Effector memory CD4-positive, alpha-beta T cell (primary cell): ENCODE measurements around the gene KCNV2.

Experiments used
- DNase-seq, 3 donors: peaks; one replicate each; pipeline ENCODE4 v3.0.0-alpha.2; 2020
- H3K27ac ChIP-seq: 2 replicates; pipeline ENCODE4 v1.7.0; 2013; ENCODE audit warnings: mild to moderate bottlenecking, low read length, moderate library complexity; ENCODE audit not compliant: insufficient read depth, poor library complexity, severe bottlenecking
- H3K27me3 ChIP-seq: replicated peaks from 2 replicates; pipeline ENCODE4 v1.7.0; 2013; ENCODE audit warnings: mild to moderate bottlenecking, low read length; ENCODE audit not compliant: insufficient read depth, control insufficient read depth, poor library complexity, severe bottlenecking
- H3K36me3 ChIP-seq: 2 replicates; pipeline ENCODE4 v1.7.0; 2013; ENCODE audit warnings: mild to moderate bottlenecking, low read length, moderate library complexity; ENCODE audit not compliant: control insufficient read depth, insufficient read depth
- H3K4me1 ChIP-seq: 2 replicates; pipeline ENCODE4 v1.7.0; 2013; ENCODE audit warnings: low read length, mild to moderate bottlenecking; ENCODE audit not compliant: control insufficient read depth, insufficient read depth, poor library complexity, severe bottlenecking
- H3K4me3 ChIP-seq: 2 replicates; pipeline ENCODE4 v1.7.0; 2013; ENCODE audit warnings: low read length, low read depth, mild to moderate bottlenecking; ENCODE audit not compliant: insufficient read depth, poor library complexity, severe bottlenecking
- H3K9me3 ChIP-seq: 2 replicates; pipeline ENCODE4 v1.7.0; 2013; ENCODE audit warnings: mild to moderate bottlenecking, low read length, moderate library complexity; ENCODE audit not compliant: control insufficient read depth

KCNV2 gene

DNA sequence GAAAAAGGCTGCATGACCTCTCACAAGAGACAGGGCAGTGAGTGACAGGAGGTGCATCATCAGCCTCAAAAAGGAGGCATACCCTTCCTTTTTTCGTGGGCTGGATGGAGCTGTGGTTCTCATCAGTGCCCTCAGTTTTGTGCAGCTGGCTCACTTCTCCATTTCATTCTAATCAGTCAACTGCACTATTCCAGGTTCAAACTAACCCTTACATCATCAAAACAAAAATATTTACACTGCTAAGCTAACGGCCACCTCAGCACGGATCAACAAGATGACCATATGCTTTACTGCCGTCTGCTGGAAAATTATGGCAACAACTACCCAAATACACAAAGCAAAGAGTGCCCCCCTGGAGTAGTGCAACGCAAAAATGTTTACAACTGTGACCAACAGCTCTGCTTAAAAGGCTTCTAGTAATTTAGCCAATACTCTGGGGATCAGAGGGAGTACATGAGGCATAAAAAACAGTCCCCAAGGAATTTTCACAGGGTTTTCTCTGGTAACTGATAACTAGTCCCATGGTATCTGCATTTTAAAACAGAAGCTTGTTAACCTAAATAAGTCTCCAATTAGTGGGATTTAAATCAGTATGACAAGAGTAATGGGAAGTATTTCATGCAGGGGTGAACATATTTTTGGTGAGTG, 10.8 kb downstream of the KCNV2 start:
- no peak for DNase-seq
- H3K36me3 ChIP-seq: no peaks in the 10 kb centered on the region

DNA sequence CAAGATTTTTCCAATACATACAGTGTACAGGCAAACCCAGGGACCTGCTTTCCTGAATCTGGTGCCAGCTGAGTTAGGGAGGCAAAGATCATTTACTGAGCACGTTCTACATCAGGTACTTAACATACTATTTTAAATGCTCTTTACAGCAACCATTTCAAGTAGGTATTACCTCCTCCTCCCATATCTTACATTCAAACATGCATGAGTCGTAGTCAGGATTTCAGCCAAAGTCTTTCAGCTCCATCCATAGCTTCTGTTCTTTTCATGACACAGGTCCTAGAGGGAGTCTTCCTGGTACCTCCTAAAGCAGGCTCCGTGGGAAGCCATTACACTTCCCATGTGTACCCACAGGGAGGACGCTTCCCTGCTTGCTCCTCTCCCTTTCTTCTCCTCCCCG, 11.7 kb downstream of the KCNV2 start:
- no peak overlapping the region for H3K27ac ChIP-seq
- no peaks in the 10 kb centered on the region for H3K27me3 ChIP-seq
- H3K4me1 ChIP-seq: no peaks in the 10 kb centered on the region
- H3K9me3 ChIP-seq: no peaks in the 10 kb centered on the region
- H3K4me3 ChIP-seq: no peak overlapping the region
- no peak for DNase-seq
- no peaks in the 10 kb centered on the region for H3K36me3 ChIP-seq

More for the DNA sequence above, 10.8 kb downstream of the KCNV2 start:
- Histone ChIP-seq H3K9me3 (no peaks in the 10 kb centered on the region), H3K4me3 (no peak overlapping the region), H3K27me3 (no peaks in the 10 kb centered on the region), H3K27ac (no peak overlapping the region), H3K4me1 (no peaks in the 10 kb centered on the region)

DNA sequence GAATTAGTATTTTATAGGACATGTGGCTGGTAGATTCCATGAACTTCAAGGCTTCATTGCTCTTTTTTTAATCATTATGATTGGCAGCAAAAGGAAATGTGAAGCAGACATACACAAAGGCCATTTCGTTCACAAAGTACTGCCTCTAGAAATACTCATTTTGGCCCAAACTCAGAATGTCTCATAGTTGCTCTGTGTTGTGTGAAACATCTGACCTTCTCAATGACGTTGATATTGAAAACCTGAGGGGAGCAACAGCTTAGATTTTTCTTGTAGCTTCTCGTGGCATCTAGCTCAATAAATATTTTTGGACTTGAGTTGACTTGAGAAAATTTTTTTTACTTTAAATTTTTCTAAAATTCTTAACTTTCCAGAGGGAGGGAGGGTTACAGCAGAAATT, 12.4 kb downstream of the KCNV2 start:
- H3K9me3 ChIP-seq: no peaks in the 10 kb centered on the region
- no peaks in the 10 kb centered on the region for H3K27me3 ChIP-seq
- H3K4me1 ChIP-seq: no peaks in the 10 kb centered on the region

DNA sequence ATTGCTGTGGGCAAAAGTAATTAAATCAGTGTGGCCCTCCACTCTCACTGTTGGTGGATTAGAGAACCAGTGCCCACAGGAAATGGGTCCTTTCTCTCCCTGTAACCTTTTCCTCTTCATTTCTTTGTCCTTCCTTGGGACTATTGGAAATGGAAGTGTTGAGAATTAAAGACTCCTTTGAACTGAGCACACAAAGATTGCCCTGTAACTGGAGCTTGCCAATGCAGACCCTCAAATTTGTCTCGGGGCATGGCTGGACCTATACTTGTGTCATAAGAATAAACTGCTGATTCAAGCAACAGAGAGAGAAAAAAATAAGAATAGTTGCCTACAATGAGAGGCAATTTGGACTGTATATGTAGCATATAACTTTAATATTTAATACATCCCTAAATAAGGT, 13.7 kb downstream of the KCNV2 start:
- no peak for DNase-seq
- H3K27me3 ChIP-seq: no peaks in the 10 kb centered on the region

More for the DNA sequence above, 12.4 kb downstream of the KCNV2 start:
- Histone ChIP-seq H3K4me3 (no peak overlapping the region), H3K27ac (no peak overlapping the region), H3K36me3 (no peaks in the 10 kb centered on the region)
- no peak for DNase-seq

DNA sequence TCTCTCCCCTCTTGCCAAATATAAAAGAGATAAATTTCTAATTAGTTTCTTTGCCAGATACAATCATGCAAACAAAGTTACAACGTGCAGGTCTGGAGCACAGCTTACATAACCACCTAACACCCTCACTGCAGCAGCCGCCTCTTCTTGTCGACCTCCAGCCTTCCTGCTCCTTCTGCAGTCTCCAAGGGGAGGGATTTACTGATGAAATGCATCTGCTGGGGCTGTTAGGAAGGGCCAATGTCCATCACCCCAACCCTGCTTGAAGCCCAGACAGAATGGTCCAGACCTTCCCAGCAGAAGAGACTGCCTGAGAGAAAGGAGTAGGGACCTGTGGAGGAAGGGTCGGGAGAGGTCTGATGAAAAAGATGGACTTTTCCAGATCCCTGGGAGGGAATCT, 15.2 kb downstream of the KCNV2 start:
- Histone ChIP-seq H3K36me3 (no peaks in the 10 kb centered on the region), H3K4me1 (no peaks in the 10 kb centered on the region), H3K27ac (no peak overlapping the region), H3K4me3 (no peak overlapping the region), H3K9me3 (no peaks in the 10 kb centered on the region), H3K27me3 (no peaks in the 10 kb centered on the region)
- no peak for DNase-seq

More for the DNA sequence above, 13.7 kb downstream of the KCNV2 start:
- Histone ChIP-seq H3K9me3 (no peaks in the 10 kb centered on the region), H3K4me3 (no peak overlapping the region), H3K4me1 (no peaks in the 10 kb centered on the region), H3K27ac (no peak overlapping the region), H3K36me3 (no peaks in the 10 kb centered on the region)

DNA sequence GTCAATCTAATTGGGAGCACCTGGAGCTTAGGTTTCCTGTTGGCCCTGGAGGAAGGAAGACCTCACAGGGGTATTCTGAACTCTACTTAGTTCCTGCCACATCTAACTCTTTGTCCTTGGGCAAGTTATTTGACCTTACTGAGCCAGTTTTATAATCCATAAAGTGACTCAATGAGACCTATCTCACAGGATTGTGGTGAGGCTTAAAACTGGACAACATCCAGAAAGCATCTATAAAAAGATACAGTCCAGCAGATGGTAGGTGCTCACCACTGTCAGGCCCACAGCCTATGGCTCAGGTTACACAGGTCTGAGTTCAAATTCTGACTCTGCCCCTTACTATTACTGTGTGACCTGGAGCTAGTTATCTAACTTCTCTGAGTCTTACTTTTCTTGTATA, 23.3 kb downstream of the KCNV2 start:
- DNase-seq: no peak
- Histone ChIP-seq H3K4me3 (no peak overlapping the region), H3K36me3 (no peaks in the 10 kb centered on the region), H3K27ac (no peak overlapping the region), H3K27me3 (no peaks in the 10 kb centered on the region), H3K4me1 (no peaks in the 10 kb centered on the region), H3K9me3 (no peaks in the 10 kb centered on the region)

DNA sequence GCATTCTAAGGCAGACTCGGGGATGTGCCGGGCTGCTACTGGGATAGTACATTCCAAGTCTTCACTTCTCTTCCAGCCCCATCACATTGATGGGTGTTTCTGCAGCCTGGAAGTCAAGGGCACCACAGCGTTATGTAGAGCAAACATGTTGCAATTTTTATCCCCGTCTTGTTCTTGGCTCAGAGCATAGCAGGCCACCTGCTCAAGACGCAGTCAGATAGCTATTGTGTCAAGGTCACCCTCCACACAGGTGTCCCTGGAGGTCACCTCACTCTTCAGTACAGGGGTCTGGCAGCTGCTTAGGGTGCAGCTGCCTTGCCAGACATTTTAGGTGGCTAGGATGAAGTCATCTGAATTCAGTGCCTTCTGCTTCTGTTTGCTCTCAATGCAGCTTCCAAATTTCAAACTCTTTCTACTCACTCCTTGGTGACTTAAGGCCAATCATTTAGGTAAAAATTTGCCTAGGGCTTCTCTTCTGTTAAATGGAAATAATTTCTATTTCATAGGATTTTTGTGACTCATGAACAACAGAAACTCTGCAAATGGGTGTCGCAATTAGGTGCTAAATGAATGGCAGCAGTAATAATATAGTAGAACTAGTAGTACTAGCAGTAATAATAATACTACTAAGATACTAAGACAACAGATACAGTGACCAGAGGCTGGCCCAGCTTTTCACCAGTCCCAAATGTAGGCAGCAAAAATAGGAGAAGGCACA, 24.3 kb downstream of the KCNV2 start:
- no peak overlapping the region for H3K4me3 ChIP-seq

DNA sequence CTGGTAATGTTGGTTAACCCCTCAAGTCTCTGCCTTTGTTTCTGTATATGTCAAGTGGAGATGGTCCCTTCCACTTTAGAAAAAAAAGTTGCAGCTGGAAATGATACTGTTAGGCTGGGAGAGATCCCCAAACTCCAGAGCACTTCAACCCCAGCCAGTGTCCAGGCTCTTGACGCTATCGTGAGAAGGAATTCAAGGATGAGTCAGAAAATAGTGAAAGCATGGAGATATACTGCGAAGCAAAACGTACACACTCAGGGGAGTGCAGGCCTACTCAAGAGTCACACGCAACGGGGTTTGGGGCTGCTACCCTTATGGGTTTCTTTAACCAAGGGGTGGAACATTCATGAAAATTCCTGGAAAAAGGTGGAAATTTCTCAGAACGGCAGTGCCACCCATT, 24.9 kb downstream of the KCNV2 start:
- DNase-seq: no peak
- H3K4me3 ChIP-seq: no peak overlapping the region
- no peaks in the 10 kb centered on the region for H3K36me3 ChIP-seq

More for the DNA sequence above, 24.3 kb downstream of the KCNV2 start:
- no peaks in the 10 kb centered on the region for H3K27me3 ChIP-seq
- no peaks in the 10 kb centered on the region for H3K4me1 ChIP-seq
- H3K36me3 ChIP-seq: no peaks in the 10 kb centered on the region
- no peak overlapping the region for H3K27ac ChIP-seq
- H3K9me3 ChIP-seq: no peaks in the 10 kb centered on the region
- no peak for DNase-seq

DNA sequence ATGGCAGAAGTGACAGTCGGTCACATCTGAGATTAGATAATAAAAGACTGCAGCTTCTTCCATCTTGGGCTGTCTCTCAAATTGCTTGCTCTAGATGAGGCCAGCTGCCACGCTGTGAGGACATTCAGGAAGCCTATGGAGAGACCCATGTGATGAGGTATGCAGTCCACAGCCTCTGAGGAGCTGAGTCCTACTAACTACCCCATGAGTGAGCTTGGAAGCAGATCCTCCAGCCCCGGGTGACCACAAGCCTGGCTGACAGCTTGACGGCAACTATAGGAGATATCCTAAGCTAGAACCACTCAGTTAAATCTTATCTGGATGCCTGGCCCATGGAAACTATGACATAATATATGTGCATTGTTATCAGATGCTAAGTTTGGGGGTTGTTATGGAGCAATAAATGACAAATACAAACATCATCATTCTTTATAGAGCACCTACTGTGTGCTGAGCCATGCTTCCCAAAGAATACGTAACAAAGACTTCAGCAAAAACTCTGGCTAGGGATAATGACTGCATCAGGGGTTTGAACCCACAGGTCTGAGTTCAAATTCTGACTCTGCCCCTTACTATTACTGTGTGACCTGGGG, 26.7 kb downstream of the KCNV2 start:
- H3K4me3 ChIP-seq: no peak overlapping the region
- no peaks in the 10 kb centered on the region for H3K27me3 ChIP-seq
- no peaks in the 10 kb centered on the region for H3K4me1 ChIP-seq
- no peaks in the 10 kb centered on the region for H3K36me3 ChIP-seq
- no peaks in the 10 kb centered on the region for H3K9me3 ChIP-seq
- no peak overlapping the region for H3K27ac ChIP-seq
- no peak for DNase-seq

More for the DNA sequence above, 24.9 kb downstream of the KCNV2 start:
- Histone ChIP-seq H3K9me3 (no peaks in the 10 kb centered on the region), H3K27me3 (no peaks in the 10 kb centered on the region), H3K27ac (no peak overlapping the region), H3K4me1 (no peaks in the 10 kb centered on the region)
